Thymus (tissue), 11 donors: ENCODE results near the gene RNF7. TPM values are rescaled to one million over a fixed set of nuclear protein-coding genes. Genes with fewer than 3 reads are reported as not detected.

Experiments
- DNase-seq, 9 donors: peaks; one replicate each; pipeline ENCODE4 v3.0.0-alpha.2; 2013; ENCODE audit warnings: low spot score in 9 of 9, low read depth in 6 of 9, missing footprints in 1 of 9
- H3K27ac ChIP-seq, 2 donors: one replicate each; pipeline ENCODE4 v1.5.1; 2013; ENCODE audit warnings: control low read depth in 1 of 2, low read depth in 1 of 2, low read length in 1 of 2, mild to moderate bottlenecking in 1 of 2, moderate library complexity in 1 of 2
- H3K27me3 ChIP-seq, 2 donors: one replicate each; pipeline ENCODE4 v1.5.1; 2013; ENCODE audit warnings: low read length in 1 of 2; ENCODE audit not compliant: control insufficient read depth in 2 of 2, insufficient read depth in 1 of 2
- H3K36me3 ChIP-seq, 2 donors: one replicate each; pipeline ENCODE4 v1.5.1; 2013; ENCODE audit warnings: low read length in 1 of 2, mild to moderate bottlenecking in 1 of 2, moderate library complexity in 1 of 2; ENCODE audit not compliant: control insufficient read depth in 2 of 2, insufficient read depth in 2 of 2
- H3K4me1 ChIP-seq, 2 donors: one replicate each; pipeline ENCODE4 v1.5.1; 2013; ENCODE audit warnings: low read length in 2 of 2; ENCODE audit not compliant: control insufficient read depth in 2 of 2, insufficient read depth in 2 of 2
- H3K4me3 ChIP-seq, 2 donors: one replicate each; pipeline ENCODE4 v1.5.1; 2013; ENCODE audit warnings: low read length in 2 of 2, control low read depth in 1 of 2, mild to moderate bottlenecking in 1 of 2
- H3K9me3 ChIP-seq, 2 donors: one replicate each; pipeline ENCODE4 v1.5.1; 2013; ENCODE audit warnings: low read length in 1 of 2, mild to moderate bottlenecking in 1 of 2; ENCODE audit not compliant: control insufficient read depth in 2 of 2, insufficient read depth in 1 of 2
- WGBS: extraction: QIAGEN DNeasy Blood & Tissue Kit; methylation state at CpG from one replicate; pipeline ENCODE4 v1.1.7; 2013; 5-methylcytosine and 5-hydroxymethylcytosine counted together
- polyA plus RNA-seq: library from polyadenylated mRNA; stranded (reverse); fragments of 200-250 nt; gene quantifications from one replicate; pipeline ENCODE4 v1.2.3, GENCODE V29; 2013
- total RNA-seq: library from RNA; stranded (reverse); fragments of 120-200 nt; gene quantifications from one replicate; pipeline ENCODE4 v1.2.4, GENCODE V29; 2013
- donor health status: healthy.

Gene RNF7
- total and polyA plus RNA-seq, 2 donors: 81.4 to 157 TPM

DNA sequence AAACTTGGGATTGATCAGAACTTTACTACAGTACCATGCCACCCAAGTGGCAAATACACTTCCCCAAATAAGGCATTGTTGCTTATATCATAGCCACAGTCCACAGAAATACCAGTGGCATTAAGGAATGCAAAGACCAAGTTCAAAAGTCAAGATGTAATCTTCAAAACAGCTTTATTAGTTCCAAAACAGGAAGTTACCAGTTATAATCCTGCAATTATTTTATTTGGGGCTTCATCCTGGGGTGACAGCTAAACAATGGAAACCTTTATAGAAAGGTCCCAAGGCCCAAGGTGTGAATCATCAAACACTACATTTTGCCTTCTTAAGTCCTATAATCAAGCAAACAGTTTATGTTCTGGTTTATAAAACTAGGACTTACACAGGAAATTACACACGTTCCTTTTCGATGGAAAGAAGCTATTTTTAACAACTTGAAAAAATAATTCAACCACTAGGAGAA, 30.3 kb upstream of the RNF7 start:
- Histone ChIP-seq H3K36me3 (no peaks in the 10 kb centered on the region), H3K4me3 (no peak overlapping the region), H3K27ac (no peak overlapping the region), H3K9me3 (no peaks in the 10 kb centered on the region), H3K4me1 (no peaks in the 10 kb centered on the region), H3K27me3 (no peaks in the 10 kb centered on the region)
- no peak for DNase-seq
- WGBS: 26% methylated on average over 2 of the region's 2 CpGs

- Histone ChIP-seq H3K36me3 (no peaks in the 10 kb centered on the region), H3K9me3 (no peaks in the 10 kb centered on the region), H3K27ac (no peak overlapping the region), H3K4me3 (no peak overlapping the region), H3K27me3 (no peaks in the 10 kb centered on the region), H3K4me1 (no peaks in the 10 kb centered on the region)
- 92% methylated on average over 4 of the region's 4 CpGs for WGBS
- no peak for DNase-seq
Measured at GRCh38 chr3:141708367-141708766, 29.7 kb upstream of the RNF7 start.

DNA sequence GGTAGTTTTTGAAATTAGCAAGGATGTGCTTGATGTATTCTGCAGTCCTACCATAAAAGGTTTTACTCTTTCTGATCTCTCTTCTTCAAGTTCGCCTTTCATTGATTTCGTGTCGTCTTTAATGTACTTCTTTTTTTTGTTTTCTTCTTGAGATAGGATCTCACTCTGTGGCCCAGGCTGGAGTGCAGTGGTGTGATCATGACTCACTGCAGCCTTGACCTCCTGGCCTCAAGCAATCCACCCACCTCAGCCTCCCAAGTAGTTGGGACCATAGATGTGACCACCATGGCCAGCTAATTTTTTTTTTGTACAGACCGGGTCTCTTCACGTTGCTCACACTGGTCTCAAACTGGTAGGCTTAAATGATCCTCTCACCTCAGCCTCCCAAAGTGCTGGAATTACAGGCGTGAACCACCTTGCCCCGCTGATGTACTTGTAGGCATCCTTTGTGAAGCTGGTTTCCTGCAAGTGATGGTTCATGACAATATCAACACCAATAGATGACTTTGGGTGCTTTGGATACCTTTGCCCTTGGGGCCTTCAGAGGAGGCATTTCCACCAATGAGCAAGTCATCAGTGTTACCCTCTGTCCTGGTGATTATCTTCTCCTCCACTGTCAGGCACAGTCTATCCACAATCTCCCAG, 28.9 kb upstream of the RNF7 start:
- Histone ChIP-seq H3K4me1 (no peaks in the 10 kb centered on the region), H3K36me3 (no peaks in the 10 kb centered on the region), H3K9me3 (no peaks in the 10 kb centered on the region), H3K27me3 (no peaks in the 10 kb centered on the region), H3K4me3 (no peak overlapping the region), H3K27ac (no peak overlapping the region)
- DNase-seq: no peak
- 92% methylated on average over 7 of the region's 7 CpGs for WGBS

- Histone ChIP-seq H3K36me3 (no peaks in the 10 kb centered on the region), H3K4me1 (no peaks in the 10 kb centered on the region), H3K27ac (no peak overlapping the region), H3K4me3 (no peak overlapping the region), H3K9me3 (peaks cover 0 to 3% of the 10 kb centered on the region in 2 donors), H3K27me3 (no peaks in the 10 kb centered on the region)
- 99% methylated on average over 6 of the region's 6 CpGs for WGBS
- DNase-seq: no peak
Measured at GRCh38 chr3:141710121-141710520, 28.0 kb upstream of the RNF7 start.

DNA sequence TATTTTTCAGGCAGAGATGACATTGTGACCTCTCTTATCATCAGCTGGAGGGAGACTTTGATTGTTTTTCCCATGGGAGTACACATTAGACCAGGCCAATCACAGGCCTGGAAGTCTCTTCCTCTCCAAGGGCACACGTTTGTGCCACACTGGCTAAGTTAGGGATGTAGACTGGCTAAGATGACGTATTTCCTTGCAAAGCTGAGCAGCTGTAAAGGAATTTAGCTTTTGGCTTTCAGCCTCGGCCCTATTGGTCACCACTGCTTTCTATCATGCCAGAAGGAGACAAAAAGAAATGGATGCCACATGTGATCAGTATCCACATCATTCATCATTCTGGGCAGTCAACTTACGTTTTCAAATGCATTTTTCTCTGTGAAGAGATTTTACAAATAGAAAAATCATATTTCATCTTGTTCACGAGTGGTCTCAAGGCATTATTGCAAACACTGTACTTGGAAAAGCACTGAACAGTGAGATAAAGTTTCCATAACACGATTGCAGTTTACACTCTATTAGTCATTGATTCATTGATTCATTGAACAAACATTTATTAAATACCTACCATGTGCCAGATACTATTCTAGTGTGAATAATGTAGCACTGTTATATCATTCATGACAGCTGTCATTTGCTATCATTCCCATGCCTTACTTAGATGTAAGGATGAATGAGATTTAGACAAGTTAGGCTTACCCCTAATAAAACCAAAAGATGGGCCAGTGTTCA, 27.0 kb upstream of the RNF7 start:
- Histone ChIP-seq H3K27me3 (no peaks in the 10 kb centered on the region), H3K4me1 (no peaks in the 10 kb centered on the region), H3K27ac (no peak overlapping the region), H3K9me3 (peaks cover 0 to 6% of the 10 kb centered on the region in 2 donors), H3K4me3 (no peak overlapping the region), H3K36me3 (no peaks in the 10 kb centered on the region)
- WGBS: 88% methylated on average over 6 of the region's 6 CpGs
- no peak for DNase-seq

- 100% methylated on average over 1 of the region's 1 CpG for WGBS
- Histone ChIP-seq H3K27ac (no peak overlapping the region), H3K4me3 (no peak overlapping the region), H3K9me3 (peaks cover 0 to 10% of the 10 kb centered on the region in 2 donors), H3K4me1 (no peaks in the 10 kb centered on the region), H3K27me3 (no peaks in the 10 kb centered on the region), H3K36me3 (no peaks in the 10 kb centered on the region)
- DNase-seq: no peak
Measured at GRCh38 chr3:141714671-141715070, 23.4 kb upstream of the RNF7 start.

GRCh38 chr3:141722081-141722480, 16.0 kb upstream of the RNF7 start:
- DNase-seq: no peak
- Histone ChIP-seq H3K4me3 (no peak overlapping the region), H3K27ac (no peak overlapping the region), H3K9me3 (no peaks in the 10 kb centered on the region), H3K27me3 (no peaks in the 10 kb centered on the region), H3K36me3 (no peaks in the 10 kb centered on the region), H3K4me1 (peaks cover 11 to 15% of the 10 kb centered on the region in 2 donors)
- 95% methylated on average over 2 of the region's 2 CpGs for WGBS

DNA sequence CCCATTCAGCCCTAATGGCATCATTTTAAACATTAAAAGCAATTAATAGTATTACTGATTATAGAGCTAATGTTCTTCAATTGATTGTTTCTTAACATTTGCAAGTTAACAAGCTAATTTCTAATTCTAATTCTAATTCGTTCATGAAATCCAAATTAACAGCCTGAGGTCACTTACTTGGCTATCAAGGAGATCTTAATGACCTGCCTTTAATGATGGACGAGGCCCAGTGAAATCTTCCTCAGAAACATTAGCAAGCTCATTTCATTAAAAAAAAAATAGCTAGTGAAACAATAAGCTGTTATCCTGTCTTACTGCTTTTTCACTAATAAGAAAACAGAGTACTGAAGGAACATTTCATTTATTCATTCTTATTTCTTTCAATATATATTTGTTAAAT, 15.4 kb upstream of the RNF7 start:
- no peak overlapping the region for H3K27ac ChIP-seq
- H3K4me3 ChIP-seq: no peak overlapping the region
- H3K9me3 ChIP-seq: no peaks in the 10 kb centered on the region
- H3K27me3 ChIP-seq: no peaks in the 10 kb centered on the region
- H3K4me1 ChIP-seq: peaks cover 11 to 15% of the 10 kb centered on the region in 2 donors
- H3K36me3 ChIP-seq: no peaks in the 10 kb centered on the region
- DNase-seq: no peak
- WGBS: 95% methylated on average over 2 of the region's 2 CpGs

DNA sequence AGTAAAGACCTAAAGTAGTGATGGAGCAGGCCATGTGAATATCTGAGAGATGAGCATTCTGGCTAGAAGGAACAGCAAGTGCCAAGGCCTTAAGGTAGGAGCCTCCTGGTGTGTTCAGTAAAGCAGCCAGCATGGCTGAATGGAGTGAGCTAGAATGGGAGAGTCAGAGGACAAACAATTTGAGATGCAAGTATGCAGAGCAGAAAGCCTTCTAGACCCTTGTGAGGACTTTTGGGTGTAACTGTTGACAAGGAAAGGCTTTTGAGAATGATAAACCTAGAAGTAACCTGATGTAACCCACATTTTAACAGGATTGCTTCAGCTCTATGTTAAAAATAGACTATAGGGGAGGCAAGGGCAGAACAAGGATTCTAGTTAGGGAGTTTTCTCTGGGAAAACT, 14.8 kb upstream of the RNF7 start:
- Histone ChIP-seq H3K4me1 (peaks cover 11 to 15% of the 10 kb centered on the region in 2 donors), H3K27me3 (no peaks in the 10 kb centered on the region)
- no peak for DNase-seq

More for the DNA sequence above, 14.8 kb upstream of the RNF7 start:
- no peak overlapping the region for H3K27ac ChIP-seq
- H3K36me3 ChIP-seq: no peaks in the 10 kb centered on the region
- no peaks in the 10 kb centered on the region for H3K9me3 ChIP-seq
- H3K4me3 ChIP-seq: no peak overlapping the region
